GM19043 (cell line): ENCODE results near the gene ADM.
"Not testable (repeated sequence)": the region's sequence is repeated elsewhere in the genome, so short reads cannot be mapped to it uniquely, and the experiment has no call there.

Source experiments
- ATAC-seq: cut with Tn5 transposase; IDR thresholded peaks from one replicate; pipeline ENCODE4 v1.9.1; 2021; ENCODE audit warnings: low read depth; ENCODE audit not compliant: unreplicated experiment

Gene ADM, protein sequence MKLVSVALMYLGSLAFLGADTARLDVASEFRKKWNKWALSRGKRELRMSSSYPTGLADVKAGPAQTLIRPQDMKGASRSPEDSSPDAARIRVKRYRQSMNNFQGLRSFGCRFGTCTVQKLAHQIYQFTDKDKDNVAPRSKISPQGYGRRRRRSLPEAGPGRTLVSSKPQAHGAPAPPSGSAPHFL

DNA sequence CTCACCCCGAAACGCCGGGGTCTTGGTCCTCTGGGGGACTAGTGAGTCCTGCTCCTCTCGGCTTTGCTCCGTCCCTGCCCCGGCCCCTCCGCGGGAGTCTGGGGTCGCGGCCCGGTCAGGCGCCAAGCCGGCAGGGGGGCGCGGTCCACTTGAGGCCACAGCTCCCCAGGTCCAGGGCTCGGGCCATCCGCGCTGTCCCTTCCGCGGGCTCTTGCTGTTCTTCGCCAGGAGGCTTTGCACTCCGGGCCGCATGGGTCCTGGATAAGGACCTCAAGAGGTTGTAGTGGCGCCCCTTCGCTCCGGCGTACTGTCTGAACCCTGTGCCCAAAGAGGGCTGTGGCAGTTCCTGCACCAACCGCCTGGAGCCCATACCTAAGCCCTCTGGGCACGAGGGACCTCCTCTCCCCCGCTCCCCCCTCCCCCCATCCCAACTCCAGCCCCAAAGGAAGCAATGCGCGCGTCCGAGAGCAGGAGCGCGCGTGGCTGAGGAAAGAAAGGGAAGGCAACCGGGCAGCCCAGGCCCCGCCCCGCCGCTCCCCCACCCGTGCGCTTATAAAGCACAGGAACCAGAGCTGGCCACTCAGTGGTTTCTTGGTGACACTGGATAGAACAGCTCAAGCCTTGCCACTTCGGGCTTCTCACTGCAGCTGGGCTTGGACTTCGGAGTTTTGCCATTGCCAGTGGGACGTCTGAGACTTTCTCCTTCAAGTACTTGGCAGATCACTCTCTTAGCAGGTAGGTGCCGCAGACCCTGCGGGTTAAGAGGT lies at the start of gene ADM:
ADM (plus strand) TSS at position 579 of the 767 bp plus-strand sequence. CDS start 628 bp downstream, outside the sequence.
- no peak for ATAC-seq

DNA sequence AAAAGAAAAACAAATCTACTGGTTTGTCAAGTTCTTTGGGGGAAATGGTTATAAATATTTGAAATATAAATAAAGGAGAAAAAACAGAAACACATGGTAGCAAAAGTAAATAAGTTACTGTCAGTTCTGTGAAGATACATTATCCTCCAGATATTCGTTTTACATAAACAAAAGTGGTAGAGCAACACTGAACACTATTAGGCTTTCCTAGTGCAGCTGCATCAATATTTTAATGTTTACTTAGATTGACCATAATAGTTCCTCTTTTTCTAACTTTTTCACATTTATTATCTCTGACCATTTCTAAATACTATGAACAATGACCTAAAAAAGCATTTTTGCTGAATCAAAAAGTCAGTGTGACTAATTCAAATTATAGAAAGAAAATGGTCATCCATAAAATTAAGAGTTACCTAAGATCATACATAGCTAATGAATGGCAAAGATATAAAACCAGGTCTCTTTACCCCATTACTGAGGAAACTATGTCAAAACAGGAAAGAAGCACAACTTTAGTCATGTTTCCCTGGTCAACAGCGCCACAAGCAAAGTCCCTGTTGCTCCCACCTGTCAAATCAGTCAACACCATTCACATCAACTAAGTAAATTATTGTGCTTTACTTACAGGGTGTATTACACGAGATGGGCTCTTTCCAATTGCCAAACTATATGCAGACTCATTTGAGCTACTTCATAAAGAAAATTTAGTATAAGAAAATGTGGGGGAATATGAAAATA lies 49.3 kb upstream of the ADM start:
- no peak for ATAC-seq

DNA sequence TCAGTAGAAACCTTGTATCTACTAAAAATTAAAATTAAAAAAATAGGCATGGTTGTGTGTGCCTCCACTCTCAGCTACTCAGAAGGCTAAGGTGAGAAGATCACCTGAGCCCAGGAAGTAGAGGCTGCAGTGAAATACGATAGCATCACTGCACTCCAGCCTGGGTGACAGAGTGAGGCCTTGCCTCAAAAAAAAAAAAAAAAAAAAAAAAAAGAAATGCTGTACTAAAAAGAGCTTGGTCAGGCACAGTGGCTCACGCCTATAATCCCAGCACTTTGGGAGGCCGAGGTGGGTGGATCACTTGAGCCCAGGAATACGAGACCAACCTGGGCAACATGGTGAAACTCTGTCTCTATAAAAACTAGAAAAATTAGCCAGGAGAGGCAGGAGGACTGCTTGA lies 47.4 kb upstream of the ADM start:
- no peak for ATAC-seq

DNA sequence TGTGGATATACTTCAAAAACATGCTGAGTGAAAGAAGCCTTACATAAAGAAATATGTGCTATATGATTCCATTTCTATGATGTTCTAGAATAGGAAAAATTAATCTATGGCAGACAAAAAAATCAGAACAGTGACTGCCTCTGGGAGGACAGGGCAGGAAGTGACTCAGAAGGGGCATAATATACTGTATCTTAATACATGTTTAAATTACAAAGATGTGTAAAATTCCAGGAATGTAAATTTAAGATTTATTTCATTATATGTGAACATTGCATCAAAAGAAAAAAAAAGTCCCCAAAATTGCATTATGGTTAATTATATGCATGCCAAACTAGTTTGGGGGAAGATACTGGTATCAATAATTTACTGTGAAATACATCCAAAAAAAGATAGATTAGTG lies 43.1 kb upstream of the ADM start:
- ATAC-seq = no peak

DNA sequence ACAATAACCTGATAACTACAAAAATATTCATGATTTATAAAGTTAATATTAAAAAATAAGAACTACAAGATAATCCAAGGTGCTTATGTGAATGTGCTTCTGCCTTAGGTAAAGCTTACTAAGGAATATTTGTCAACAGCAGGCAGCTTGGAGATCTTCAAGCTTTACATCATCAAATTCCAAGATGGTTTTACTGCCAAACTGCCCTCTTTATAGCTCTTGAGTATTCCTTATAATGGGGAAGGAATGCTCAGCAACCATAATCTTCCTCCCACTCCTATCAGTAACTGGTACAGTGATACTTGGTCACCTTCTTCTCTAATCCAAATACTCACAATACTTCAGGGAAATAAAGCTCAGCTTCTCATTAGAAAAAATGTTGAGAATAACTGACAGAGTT lies 40.9 kb upstream of the ADM start:
- no peak for ATAC-seq

DNA sequence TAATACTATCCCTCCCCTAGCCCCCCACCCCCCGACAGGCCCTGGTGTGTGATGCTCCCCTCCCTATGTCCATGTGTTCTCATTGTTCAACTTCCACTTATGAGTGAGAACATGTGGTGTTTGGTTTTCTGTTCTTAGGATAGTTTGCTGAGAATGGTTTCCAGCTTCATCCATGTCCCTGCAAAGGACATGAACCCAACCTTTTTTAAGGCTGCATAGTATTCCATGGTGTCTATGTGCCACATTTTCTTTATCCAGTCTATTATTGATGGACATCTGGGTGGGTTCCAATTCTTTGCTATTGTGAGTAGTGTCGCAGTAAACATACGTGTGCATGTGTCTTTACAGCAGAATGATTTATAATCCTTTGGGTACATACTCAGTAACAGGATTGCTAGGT lies 40.2 kb upstream of the ADM start:
- not testable (repeated sequence) for ATAC-seq

DNA sequence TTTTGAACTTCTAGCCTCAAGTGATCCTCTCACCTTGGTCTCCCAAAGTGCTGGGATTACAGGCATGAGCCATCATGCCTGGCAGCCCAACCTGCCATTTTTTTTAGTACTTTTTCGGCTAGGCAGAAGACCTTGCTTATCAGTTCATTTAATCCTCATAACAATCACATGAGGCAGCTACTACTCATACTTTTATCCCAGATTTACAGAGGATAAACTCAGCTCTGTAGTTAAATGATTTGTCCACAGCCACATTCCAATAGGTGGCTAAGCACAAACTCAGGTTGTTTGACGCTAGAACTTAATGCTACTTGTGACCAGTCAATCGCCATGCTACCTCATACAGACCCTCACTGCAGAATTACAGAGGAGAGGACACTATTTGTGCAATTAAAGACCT lies 38.9 kb upstream of the ADM start:
- no peak for ATAC-seq

DNA sequence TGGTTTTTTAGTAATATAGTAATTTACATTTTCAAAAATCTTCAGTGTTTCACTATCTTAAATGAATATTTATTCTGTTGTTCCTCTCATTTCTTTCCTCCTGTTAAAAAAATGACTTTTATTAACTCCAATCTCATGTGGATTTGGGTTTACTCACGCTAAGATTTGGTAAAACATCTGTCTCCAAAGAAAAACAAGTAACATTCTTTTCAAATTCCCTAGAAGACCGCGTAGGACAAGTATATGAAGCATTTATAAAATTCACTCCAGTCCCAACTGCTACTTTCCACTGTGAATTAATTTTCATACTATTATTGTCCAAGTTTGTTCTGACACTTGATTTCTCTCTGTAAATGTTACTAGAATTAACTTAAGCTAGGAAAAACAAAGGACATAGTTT lies 37.1 kb upstream of the ADM start:
- no peak for ATAC-seq

DNA sequence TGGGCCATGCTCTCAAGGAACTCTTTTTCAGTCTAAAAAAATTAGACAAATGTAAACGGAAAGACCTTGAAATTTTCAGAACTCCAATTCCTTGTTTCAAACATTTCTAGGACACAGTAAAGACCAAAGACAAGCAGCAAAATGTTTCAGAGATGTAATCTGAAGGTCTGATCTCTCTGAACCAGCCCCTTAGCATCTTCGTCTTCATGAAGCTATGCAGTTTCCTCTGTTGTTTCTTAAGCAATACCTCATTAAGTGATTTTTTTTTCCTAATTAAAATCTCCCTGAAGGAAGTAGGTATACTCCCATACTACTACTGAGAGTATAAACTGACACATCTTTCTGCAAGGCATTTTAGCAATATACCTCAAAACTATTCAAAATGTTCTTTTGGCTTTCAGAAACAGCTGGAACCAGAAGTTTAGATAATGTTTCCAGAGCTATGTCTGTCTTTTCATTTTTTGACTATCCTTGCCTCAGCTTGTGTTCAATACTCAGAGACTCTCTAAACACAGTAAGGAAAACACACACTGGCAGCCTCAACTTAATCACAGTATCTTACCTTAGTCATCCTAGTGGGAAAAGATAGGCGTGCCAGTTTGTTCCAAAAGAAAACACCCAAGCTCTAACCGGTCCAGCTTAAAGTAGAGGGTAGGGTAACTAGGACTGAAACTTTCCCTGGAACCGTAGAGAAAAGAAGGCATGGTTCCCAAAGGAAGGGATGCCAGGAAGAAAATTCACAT lies 36.0 kb upstream of the ADM start:
- no peak for ATAC-seq

DNA sequence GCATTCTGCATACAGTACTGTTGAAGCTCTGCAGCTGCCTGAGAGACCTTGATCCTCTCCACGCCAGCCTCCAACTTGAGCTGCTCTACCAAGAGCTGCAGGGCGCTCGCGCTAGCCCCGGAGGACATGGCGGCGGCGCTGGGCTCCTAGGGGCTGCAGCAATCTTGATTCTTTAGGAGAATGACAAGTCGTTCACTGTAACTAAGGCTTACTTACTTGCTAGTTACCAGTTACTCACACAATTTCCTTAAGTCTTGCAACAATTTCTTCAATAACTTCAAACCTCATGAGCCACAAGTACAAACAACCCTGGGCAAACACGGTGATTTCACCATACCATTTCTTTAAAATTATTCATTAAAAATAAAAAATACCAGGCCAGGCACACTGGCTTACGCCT lies 32.7 kb upstream of the ADM start:
- ATAC-seq = no peak

DNA sequence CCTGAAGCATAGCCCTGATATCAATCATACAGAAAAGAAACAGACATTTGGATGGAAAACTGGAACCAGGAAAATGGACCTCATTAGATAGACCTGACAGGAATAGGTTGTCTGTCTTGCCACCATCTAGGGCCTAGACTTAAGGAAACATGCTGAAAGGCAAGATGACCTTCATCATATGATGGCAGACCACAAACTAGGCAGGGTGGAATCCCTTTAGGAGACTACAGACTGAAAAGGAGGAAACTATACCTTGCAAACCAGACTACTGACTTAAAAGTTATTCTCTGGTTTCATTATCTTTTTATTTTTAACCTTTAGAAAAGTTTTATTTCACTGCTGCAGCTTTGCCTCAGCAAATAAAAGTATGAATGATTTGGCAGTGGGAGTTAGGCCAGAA lies 31.1 kb upstream of the ADM start:
- no peak for ATAC-seq

DNA sequence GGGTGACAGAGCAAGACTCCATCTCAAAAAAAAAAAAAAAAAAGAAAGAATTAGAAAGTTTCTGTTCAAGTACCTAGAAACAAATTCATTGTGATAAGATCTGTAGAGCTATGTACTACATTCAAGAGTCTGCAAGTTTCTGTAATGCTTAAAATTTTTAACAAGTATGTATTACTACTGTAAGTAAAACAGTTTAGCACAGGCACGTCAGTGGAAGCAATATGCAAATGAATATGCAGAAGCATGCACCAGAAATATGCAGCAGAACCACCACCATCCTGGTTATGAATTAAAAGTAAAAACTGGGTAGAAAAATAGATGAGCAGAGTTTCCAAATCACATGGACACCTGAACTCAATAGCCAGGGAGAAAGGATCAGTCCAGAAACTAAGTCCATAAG lies 30.1 kb upstream of the ADM start:
- no peak for ATAC-seq

DNA sequence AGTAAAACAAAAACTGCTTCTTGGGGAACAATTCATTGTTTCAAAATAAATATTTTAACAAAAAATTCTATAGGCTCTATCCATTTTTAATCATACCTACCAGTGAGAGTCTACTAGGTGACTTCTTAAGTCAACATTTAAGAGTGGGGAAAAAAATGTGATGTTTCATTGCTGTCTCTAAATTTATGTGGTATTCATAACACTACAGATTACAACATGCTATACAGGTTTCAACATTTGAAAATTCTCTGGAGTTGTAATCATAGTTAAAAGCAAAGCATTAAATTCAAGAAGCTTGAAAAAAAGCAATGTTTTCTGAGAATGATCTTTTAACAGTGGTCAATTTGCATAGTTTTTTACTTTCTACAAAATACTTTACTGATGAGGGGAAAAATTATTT lies 29.2 kb upstream of the ADM start:
- no peak for ATAC-seq

DNA sequence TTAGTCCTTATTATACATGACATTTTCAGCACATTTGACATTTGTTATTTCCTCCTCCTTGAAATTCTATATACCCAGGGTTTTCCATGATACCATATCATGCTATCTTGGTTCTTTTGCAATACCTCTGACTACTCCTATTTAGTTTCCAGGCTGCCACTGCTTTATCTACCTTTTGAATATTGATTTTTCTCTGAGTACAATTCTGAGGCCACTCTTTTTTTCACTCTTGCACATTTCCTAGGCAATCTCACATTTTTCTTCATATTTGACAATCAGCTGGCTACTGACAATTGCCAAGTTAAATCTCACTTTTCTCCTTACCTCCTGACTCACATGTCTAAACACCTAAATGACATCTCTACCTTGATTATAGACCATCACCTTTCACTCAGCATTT lies 22.8 kb upstream of the ADM start:
- ATAC-seq = no peak

DNA sequence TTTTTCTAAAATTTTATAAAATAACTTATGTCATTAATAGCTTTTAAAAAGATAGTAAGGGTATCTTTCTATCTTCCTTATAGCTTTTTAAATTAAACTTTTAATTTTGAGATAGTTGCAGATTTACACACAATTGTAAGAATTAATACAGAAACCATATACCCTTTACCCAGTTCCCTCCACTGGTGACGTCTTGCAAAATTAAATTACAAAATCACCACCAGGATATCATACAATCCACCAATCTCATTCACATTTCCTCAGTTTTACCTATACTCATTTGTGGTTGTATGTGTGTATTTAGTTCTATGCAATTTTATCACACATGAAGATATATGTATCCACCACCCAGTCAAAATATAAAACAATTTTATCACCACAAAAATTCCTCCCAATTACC lies 20.9 kb upstream of the ADM start:
- no peak for ATAC-seq

DNA sequence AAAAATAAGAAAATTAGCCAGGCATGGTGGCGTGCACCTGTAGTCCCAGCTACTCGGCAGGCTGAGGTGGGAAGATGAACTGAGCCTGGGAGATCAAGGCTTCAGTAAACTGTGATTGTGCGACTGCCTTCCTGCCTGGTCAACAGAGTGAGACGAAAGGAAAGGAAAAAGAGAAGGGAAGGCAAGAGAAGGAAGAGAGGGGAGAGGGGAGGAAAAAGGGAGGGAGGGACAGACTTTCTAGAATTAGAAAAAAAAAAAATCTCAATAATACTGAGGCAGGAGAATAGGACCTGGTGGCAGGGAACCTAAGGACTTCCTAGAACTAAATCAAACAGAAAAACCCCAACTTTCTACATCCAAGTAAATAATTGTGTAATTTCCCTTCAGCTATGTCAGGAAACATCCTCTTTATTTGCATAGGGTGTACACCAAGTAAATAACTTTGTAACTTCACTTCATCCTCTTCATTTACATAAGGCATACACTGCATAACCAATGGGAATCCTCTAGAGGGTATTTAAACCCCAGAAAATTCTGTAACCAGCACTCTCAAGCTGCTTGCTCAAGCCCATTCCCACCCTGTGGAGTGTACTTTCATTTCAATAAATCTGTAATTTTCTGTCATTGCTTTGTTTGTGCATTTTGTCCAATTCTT lies 19.6 kb upstream of the ADM start:
- no peak for ATAC-seq

DNA sequence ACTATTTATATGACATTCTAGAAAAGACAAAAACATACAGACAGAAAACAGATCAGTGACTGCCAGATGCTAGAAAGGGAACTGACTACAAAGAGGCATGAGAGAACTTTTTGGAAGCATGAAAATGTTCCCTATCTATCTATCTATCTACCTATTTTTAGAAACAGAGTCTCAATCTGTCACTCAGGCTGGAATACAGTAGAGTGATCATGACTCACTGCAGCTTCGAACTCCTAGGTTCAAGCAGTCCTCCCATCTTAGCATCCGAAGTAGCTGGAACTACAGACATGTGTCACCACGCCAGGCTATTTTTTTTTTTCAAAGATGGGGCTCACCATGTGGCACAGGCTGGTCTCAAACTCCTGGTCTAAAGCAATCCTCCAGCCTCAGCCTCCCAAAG lies 17.7 kb upstream of the ADM start:
- no peak for ATAC-seq

DNA sequence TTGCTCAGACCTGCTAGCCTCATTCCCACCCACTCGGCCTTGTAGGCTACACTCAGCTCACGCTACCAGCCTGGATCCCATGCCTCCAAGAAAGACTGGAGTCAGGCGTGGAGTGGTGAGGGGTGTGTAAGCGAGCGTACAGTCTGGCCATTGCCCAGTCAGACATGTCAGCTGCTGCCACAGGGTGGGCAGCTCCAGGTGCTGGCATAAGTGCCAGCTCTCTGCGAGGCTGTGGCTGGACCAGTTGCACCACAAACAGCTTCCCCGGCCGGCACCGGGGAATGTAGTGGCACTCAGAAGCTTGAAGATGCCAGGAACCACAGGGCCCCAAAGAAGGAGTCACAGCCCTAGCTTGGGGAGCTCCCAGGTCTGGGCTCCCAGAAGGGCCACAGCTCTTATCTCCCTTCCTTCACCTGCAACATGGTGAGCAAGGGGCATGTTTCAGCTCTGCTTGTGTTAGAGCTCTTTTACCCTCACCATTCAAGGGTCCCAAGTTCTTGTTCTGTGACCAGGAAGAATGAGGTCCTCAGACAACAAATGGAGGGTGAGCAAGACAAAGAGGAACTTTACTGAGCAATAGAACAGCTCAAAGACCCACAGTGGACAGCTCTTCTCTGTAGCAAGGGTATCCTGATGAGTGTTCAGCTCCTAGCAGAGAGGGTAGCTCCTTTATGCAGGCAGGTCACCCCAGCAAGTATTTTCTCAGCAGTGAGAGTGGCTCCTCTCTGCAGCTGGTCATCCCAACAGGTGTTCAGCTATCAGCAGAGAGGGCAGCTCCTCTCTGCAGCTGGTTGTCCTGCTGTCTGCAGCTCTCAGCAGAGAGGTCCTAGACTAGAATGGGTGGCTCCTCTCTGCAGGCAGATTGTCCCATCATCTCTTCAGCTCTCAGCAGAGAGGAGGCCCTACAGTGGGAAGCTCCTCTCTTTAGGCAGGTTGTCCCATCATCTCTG lies 16.8 kb upstream of the ADM start:
- ATAC-seq = no peak

DNA sequence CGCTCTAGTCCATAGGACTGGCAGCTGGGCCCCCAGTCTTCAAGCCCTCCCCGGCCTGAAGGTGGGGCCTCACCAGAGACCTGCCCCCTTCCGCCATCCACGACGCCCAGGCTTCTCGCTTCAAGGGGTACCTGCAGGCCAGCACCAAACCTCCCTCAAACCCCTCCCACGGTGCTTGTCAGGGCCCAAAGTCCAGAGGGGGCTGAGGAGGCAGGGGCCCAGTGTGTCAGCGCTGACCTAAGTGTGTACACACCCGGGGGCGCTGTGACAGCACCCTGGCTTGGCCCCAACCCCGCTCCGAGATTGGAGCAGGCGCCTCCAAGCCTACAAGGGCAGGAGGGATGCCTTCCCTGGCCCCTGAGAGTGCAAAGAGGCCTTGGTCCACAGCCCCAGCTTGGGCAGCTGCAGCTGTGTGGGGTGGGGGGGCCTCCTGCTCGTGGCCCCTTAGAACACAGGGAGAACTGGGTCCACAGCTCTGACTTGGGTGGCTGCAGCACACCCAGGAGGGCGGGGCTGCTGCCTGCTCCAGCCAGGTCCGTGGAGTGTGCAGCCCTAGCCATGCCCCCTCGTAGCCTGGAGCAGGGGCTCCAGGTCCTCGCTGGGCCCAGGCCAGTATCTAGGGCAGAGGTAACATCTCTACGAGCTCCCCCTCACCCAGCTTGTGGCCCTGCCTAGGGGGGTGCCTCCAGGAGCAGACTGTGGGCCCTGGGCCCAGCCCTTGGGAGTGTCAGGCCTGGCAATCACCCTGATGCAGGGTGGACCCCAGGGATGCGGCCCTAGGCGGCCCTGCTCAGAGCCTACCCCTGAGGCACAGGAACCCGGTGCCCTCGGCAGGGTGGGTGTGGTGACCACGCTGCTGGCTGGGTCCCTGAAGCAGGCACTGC lies 15.8 kb upstream of the ADM start:
- no peak for ATAC-seq
